Panc1 (cell line): ENCODE data around the gene TM9SF3. TPM values are rescaled to one million over a fixed set of nuclear protein-coding genes. Genes with fewer than 3 reads are reported as not detected.

Experiments
- ATAC-seq: fragments of 200-7000 bp; cut with Tn5 transposase; 2 replicates; pipeline ENCODE4 v1.9.1; 2020; ENCODE audit warnings: mild to moderate bottlenecking, moderate library complexity
- BruUV-seq: library from RNA; stranded (reverse); fragments of 400-500 nt; replicated peaks from 2 replicates; lab custom pipeline; 2021; lab: Mats Ljungman, UMichigan
- CTCF ChIA-PET: fragments of 300-600 bp; sonication (Branson Sonifier 250); formaldehyde crosslinking; loops from one replicate; lab custom pipeline; 2022; ENCODE audit warnings: antibody characterized with exemption; lab: Charles Lee
- POLR2A ChIA-PET: fragments of 300-600 bp; sonication (Branson Sonifier 250); formaldehyde crosslinking; loops from one replicate; lab custom pipeline; 2022; ENCODE audit warnings: antibody characterized with exemption; lab: Charles Lee
- DNase-seq: peaks from one replicate; pipeline ENCODE4 v3.0.0-alpha.2; 2010; ENCODE audit warnings: low read depth, low spot score
- H3K27ac ChIP-seq: 2 replicates; pipeline ENCODE4 v1.5.1; 2011; ENCODE audit warnings: mild to moderate bottlenecking, low read length, inconsistent platforms
- H3K27me3 ChIP-seq: fragments of 200-500 bp; sonication (Bioruptor generic); 2 replicates; pipeline ENCODE4 v1.6.0; 2014; ENCODE audit warnings: low read length, inconsistent platforms; ENCODE audit not compliant: control insufficient read depth, insufficient read depth
- H3K36me3 ChIP-seq: fragments of 200-500 bp; sonication (Bioruptor generic); 2 replicates; pipeline ENCODE4 v1.5.1; 2014; ENCODE audit warnings: inconsistent platforms, mild to moderate bottlenecking, low read length, moderate library complexity; ENCODE audit not compliant: control insufficient read depth, insufficient read depth
- H3K4me1 ChIP-seq: 2 replicates; pipeline ENCODE4 v1.5.1; 2011; ENCODE audit warnings: inconsistent platforms, mild to moderate bottlenecking, low read length, moderate library complexity; ENCODE audit not compliant: control insufficient read depth, insufficient read depth
- H3K4me3 ChIP-seq, 2 experiments: 2 replicates each; pipeline ENCODE4 v1.5.1; 2011 to 2012; ENCODE audit warnings: low read depth in 2 of 2, low read length in 2 of 2, mild to moderate bottlenecking in 2 of 2, inconsistent platforms in 1 of 2, moderate library complexity in 1 of 2
- H3K9me3 ChIP-seq: fragments of 200-500 bp; sonication (Bioruptor generic); 2 replicates; pipeline ENCODE4 v1.5.1; 2014; ENCODE audit warnings: low read depth, mild to moderate bottlenecking, inconsistent platforms, low read length, moderate library complexity; ENCODE audit not compliant: control insufficient read depth, insufficient read depth
- CTCF ChIP-seq: fragments of 450-650 bp; IDR thresholded peaks from 2 replicates; pipeline ENCODE4 v1.5.1; 2017; ENCODE audit warnings: mild to moderate bottlenecking
- POLR2AphosphoS5 ChIP-seq: IDR thresholded peaks from 2 replicates; pipeline ENCODE4 v1.6.1; 2012; ENCODE audit warnings: mild to moderate bottlenecking, low read depth, low read length, moderate library complexity
- REST ChIP-seq, 2 experiments: IDR thresholded peaks; 2 replicates each; pipeline ENCODE4 v1.6.1; 2011 to 2012; ENCODE audit warnings: low read depth in 2 of 2, control low read depth in 1 of 2, low read length in 1 of 2, mild to moderate bottlenecking in 1 of 2, moderate library complexity in 1 of 2; ENCODE audit not compliant: insufficient read depth in 1 of 2
- SIN3A ChIP-seq: IDR thresholded peaks from 2 replicates; pipeline ENCODE4 v1.6.1; 2012; ENCODE audit warnings: low read depth, mild to moderate bottlenecking, low read length, moderate library complexity, borderline replicate concordance; ENCODE audit not compliant: insufficient read depth
- TCF7L2 ChIP-seq: IDR thresholded peaks from 2 replicates; pipeline ENCODE4 v1.6.1; 2011; ENCODE audit warnings: mild to moderate bottlenecking, low read depth, low read length, inconsistent platforms
- in situ Hi-C: cut with HindIII; loops from 2 replicates; pipeline ENCODE4 v1.10.0; 2016; ENCODE audit warnings: low sequenced_read_pairs, low pct_unique_long_range_greater_than_20kb
- intact Hi-C: fragments of 100-400 bp; cut with micrococcal nuclease; formaldehyde crosslinking; loops from one replicate; pipeline ENCODE4 v1.10.0; 2022; ENCODE audit not compliant: unreplicated experiment
- total RNA-seq: library from RNA; stranded (reverse); gene quantifications from one replicate; pipeline ENCODE4 v1.2.1, GENCODE V29; 2021; ENCODE audit not compliant: unreplicated experiment

TM9SF3 gene
- total RNA-seq, 1 experiment from 2014 or later, result 179 TPM

DNA sequence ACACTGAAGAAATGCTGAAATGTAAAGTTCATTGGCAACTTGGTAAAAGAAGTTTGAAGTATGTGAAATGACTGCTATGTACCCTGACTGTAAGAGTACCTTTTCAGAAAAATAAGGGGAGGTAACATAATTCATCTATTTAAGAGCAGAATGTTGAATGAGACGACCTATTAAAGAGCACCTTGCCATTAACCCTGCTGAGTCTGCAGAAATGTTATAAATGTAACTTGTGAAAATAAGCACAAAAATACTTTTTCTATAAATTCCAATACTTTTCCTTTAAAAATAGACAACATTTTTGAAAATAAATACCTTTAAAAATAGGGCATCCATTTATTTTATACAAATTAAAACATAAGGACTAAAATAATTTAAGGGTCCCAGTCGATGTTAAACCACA lies 7.7 kb downstream of the TM9SF3 start:
- Histone ChIP-seq H3K36me3 (peaks cover 13% of the 10 kb centered on the region; the same call in 1 of the 2 replicates), H3K27ac (no peak overlapping the region), H3K9me3 (no peaks in the 10 kb centered on the region), H3K4me1 (peaks cover 28% of the 10 kb centered on the region), H3K27me3 (no peaks in the 10 kb centered on the region), H3K4me3 (no peak overlapping the region)
- no TSS peak for BruUV-seq
- intact Hi-C loops, result no loop called here
- DNase-seq (no peak), ATAC-seq (no peak)
- in situ Hi-C loops, result no loop called here
- ChIA-PET CTCF (no interaction called here), POLR2A (interaction anchor here (0.8 kb wide), 1 partner anchor 12 kb away, joined by 4 read pairs; no protein-coding TSS in a partner anchor)
- no peak for TF ChIP-seq REST (IDR thresholded peaks at IDR 0.05; ENCODE audit: insufficient read depth in 1 of 2, low read depth in 2 of 2, low read length in 1 of 2)
- TF ChIP-seq SIN3A, result no peak
- TF ChIP-seq POLR2AphosphoS5, result no peak
- no peak for TF ChIP-seq TCF7L2
- no peak for TF ChIP-seq CTCF

DNA sequence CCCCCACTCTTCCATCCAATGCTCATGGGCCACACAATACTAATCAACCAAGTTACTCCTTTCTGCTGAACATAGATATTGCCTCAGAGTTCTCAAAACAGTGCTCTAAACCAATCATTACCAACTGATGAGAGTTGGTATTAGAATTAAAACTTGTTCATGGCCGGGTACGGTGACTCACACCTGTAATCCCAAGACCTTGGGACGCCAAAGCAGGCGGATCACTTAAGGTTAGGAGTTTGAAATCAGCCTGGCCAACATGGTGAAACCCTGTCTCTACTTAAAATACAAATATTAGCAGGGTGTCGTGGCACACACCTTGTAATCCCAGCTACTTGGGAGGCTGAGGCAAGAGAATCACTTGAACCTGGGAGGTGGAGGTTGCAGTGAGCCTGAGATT lies 8.2 kb downstream of the TM9SF3 start:
- intact Hi-C loops, result no loop called here
- TF ChIP-seq CTCF (no peak), POLR2AphosphoS5 (no peak), REST (IDR thresholded peaks at IDR 0.05; ENCODE audit: insufficient read depth in 1 of 2, low read depth in 2 of 2, low read length in 1 of 2) (no peak), SIN3A (no peak), TCF7L2 (no peak)
- H3K4me1 ChIP-seq, result peaks cover 25% of the 10 kb centered on the region
- H3K27ac ChIP-seq, result no peak overlapping the region
- no TSS peak for BruUV-seq
- H3K9me3 ChIP-seq, result no peaks in the 10 kb centered on the region
- ChIA-PET CTCF (no interaction called here), POLR2A (no interaction called here)
- ATAC-seq (no peak), DNase-seq (no peak)
- H3K4me3 ChIP-seq, result no peak overlapping the region
- peaks cover 13% of the 10 kb centered on the region; the same call in 1 of the 2 replicates for H3K36me3 ChIP-seq
- no peaks in the 10 kb centered on the region for H3K27me3 ChIP-seq
- in situ Hi-C loops, result no loop called here
